ENCODE data around the gene AQP5.

DNA sequence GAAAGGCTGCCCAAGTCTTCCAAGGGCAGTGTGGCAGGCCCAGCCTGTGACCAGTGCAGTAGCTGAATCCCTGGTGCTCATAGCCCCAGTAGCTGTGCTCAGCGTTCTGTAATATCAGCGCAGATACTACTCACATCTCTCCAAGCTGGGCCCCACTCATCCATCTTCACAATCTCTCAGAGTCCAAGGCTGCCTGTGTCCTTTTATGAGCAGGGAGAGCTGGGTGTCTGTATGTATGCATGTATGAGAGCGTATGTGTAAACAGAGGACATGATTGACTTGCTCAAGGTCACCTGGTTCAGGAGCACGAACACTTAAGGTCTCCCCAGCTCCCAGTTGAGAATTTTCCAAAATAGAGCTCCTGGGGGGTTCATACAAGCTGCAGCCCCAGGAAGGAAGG is 16.5 kb downstream of the AQP5 start:
- TF ChIP-seq, protein P1, sequence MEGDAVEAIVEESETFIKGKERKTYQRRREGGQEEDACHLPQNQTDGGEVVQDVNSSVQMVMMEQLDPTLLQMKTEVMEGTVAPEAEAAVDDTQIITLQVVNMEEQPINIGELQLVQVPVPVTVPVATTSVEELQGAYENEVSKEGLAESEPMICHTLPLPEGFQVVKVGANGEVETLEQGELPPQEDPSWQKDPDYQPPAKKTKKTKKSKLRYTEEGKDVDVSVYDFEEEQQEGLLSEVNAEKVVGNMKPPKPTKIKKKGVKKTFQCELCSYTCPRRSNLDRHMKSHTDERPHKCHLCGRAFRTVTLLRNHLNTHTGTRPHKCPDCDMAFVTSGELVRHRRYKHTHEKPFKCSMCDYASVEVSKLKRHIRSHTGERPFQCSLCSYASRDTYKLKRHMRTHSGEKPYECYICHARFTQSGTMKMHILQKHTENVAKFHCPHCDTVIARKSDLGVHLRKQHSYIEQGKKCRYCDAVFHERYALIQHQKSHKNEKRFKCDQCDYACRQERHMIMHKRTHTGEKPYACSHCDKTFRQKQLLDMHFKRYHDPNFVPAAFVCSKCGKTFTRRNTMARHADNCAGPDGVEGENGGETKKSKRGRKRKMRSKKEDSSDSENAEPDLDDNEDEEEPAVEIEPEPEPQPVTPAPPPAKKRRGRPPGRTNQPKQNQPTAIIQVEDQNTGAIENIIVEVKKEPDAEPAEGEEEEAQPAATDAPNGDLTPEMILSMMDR (IDR thresholded peaks at IDR 0.05): no peak
- TF ChIP-seq POLR2AphosphoS5 (IDR thresholded peaks at IDR 0.05) (no peak), POLR2A (IDR thresholded peaks at IDR 0.05) (no peak), EP300 (IDR thresholded peaks at IDR 0.05) (no peak)
